Measurements from ENCODE around the gene VSTM2L.
A peak's percentile ranks its signal among the peaks of the same experiment; 100 is the strongest.

Gene VSTM2L

DNA sequence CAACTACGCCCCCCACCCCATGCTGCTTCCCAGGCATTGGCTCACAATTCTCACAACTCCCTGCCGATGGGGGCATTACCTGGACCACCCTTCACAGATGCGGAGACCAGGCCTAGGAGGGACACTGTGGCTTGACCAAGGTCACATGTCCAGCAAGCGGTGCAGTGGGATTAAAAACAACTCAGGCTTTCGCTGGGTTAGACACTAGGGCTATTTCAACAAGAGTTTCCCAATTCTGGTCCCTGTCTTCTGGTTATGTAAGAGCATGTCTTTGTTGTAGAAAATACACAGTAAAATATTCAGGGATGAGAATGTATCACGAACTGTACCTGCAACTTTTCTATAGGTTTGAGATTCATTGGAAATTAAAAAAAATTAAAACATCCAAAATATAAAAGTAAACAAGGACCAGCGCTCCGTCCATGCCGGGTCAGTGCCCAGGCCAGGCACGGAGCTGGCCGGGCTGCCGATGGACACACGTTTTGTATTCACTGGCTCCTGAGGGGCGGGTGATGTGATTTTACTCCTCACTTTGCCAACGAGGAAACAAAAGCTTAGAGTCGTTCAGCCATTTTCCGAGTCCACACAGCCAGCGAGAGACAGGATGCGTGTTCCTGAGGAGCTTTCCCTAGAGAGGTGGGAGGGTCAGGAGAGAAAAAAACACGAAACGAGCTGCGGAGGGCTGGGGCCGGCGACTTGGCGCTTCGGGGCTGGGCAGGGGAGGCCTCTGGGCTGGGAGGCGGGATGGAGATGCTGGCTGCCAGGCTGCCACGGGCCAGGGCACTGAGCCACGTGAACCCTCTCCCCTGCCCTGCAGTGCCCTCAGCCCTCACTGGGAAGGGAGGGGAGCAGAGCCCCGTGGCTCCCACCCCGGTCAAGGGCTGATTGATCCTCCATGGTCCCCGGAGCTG lies 17.1 kb upstream of the VSTM2L start:
- no peaks in the 10 kb centered on the region for H3K9me3 Mint-ChIP-seq
- H3K4me3 Mint-ChIP-seq, result no peak overlapping the region
- no peak for DNase-seq (ENCODE audit: low spot score in 2 of 2)
- H3K27ac Mint-ChIP-seq, result no peak overlapping the region
- H3K36me3 Mint-ChIP-seq, result no peaks in the 10 kb centered on the region
- no peak for ATAC-seq (ENCODE audit: low read depth)
- H3K4me1 Mint-ChIP-seq, result peaks cover 11% of the 10 kb centered on the region
- peaks cover 2% of the 10 kb centered on the region for H3K27me3 Mint-ChIP-seq

DNA sequence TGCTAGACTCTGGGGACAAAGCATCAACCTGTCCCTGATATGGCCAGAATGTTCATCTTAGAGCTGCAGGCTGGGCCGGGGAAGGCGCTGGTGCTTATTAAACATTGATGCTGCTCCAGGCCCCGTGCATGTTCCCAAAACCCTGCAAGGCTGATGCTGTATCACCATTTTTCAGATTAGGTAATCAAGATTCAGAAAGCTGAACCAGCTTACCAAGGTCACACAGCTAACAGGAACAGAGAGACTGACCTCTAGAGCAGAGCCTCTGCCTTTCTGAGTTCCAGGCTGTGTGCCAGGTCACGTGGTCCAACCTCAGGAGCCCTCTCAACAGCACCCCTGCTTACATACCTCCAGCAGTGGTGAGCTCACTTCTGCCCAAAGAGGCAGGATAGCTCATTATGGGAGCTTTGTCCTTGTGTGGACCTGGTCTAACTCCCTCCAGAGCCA lies 16.1 kb upstream of the VSTM2L start:
- Mint-ChIP-seq H3K36me3 (no peaks in the 10 kb centered on the region), H3K4me3 (no peak overlapping the region), H3K27me3 (peaks cover 2% of the 10 kb centered on the region), H3K27ac (no peak overlapping the region), H3K4me1 (peaks cover 11% of the 10 kb centered on the region), H3K9me3 (no peaks in the 10 kb centered on the region)
- no peak for ATAC-seq (ENCODE audit: low read depth)
- DNase-seq (ENCODE audit: low spot score in 2 of 2), result no peak

DNA sequence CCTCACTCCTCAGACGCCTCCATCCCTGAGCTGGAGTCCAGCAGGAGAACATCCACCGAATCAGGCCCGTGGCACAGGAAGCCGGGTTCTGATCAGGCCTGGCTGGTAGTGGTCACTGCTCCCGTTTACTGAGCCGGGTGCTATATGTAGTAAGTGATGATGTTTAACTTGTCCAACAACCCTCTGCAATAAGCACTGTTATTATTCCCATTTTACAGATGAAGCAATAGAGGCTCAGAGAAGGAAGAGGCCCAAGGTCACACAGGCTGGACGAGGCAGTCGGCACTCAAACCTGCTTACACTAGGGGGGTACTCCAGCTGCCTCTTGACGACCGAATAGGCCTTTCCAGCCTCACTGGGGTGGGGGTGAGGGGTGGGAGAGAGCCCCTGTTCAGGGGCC lies 14.3 kb upstream of the VSTM2L start:
- no peak for ATAC-seq (ENCODE audit: low read depth)
- Mint-ChIP-seq H3K36me3 (no peaks in the 10 kb centered on the region), H3K4me3 (no peak overlapping the region), H3K27me3 (peaks cover 2% of the 10 kb centered on the region), H3K4me1 (peaks cover 11% of the 10 kb centered on the region), H3K9me3 (no peaks in the 10 kb centered on the region), H3K27ac (no peak overlapping the region)
- DNase-seq (ENCODE audit: low spot score in 2 of 2), result no peak

DNA sequence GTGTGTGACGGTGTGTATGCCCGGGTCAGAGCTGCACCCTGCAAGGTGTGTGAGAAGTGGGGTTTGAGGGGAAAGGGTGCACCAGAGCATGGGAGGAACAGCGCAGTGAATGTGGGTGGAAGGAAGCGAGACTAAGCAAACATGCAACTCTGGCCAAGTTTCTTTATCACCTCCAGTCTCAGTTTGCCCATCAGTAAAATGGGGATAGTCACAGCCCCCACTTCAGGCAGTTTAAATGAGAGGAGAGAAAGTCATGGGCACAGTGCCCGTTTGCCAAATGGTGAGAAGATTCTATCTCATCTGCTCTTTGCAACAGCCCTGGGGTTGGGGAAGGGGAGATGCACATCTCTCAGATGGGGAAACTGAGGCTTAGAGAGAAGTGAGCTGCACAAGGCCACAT lies 12.8 kb upstream of the VSTM2L start:
- DNase-seq (ENCODE audit: low spot score in 2 of 2) (no peak), ATAC-seq (ENCODE audit: low read depth) (no peak)
- no peak overlapping the region for H3K4me3 Mint-ChIP-seq
- no peaks in the 10 kb centered on the region for H3K27me3 Mint-ChIP-seq
- H3K9me3 Mint-ChIP-seq, result peaks cover 2% of the 10 kb centered on the region
- H3K27ac Mint-ChIP-seq, result no peak overlapping the region
- peaks cover 13% of the 10 kb centered on the region for H3K4me1 Mint-ChIP-seq
- H3K36me3 Mint-ChIP-seq, result no peaks in the 10 kb centered on the region

DNA sequence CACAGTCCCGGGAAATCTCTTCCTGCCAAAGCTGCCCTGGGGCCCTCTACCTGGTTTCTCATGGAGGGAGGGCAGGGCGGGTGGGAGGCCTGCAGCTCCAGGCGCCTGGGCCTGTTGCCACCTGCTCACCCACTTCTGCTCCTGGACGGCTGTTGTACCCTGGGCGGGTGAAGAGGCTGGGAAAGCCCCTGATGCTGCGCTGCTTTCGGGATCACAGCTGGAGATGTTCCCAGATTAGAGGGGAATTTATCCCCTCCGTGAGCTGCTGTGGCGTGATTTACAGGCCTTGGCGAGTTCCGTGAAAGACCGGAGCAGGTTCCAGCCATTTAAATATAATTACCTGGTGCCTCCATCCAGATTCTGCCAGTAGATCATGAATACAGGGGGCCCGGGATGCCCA lies 12.3 kb upstream of the VSTM2L start:
- Mint-ChIP-seq H3K4me1 (peaks cover 13% of the 10 kb centered on the region), H3K36me3 (no peaks in the 10 kb centered on the region), H3K4me3 (no peak overlapping the region), H3K9me3 (peaks cover 2% of the 10 kb centered on the region), H3K27me3 (no peaks in the 10 kb centered on the region), H3K27ac (no peak overlapping the region)
- DNase-seq (ENCODE audit: low spot score in 2 of 2) (no peak), ATAC-seq (ENCODE audit: low read depth) (no peak)

DNA sequence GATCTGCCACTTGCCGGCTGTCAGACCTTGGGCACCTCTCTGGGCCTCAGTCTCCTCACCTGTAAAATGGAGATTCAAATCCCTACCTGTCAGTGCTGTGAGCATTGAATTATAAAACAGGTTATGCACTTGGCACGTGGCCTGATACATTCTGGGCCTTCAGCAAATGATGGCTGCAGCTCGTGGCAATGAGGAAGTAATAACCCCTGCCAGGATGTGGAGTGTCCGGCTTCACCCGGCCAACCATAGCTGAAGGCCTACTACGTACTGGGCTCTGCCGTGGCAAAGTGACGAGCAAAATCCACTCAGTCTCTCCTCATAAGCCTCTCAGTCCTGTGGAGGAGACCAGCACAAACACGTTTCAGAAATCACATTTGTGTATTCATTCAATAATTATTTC lies 10.9 kb upstream of the VSTM2L start:
- peaks cover 2% of the 10 kb centered on the region for H3K9me3 Mint-ChIP-seq
- H3K4me3 Mint-ChIP-seq, result no peak overlapping the region
- no peaks in the 10 kb centered on the region for H3K36me3 Mint-ChIP-seq
- no peak for DNase-seq (ENCODE audit: low spot score in 2 of 2)
- ATAC-seq (ENCODE audit: low read depth), result no peak
- peaks cover 13% of the 10 kb centered on the region for H3K4me1 Mint-ChIP-seq
- no peaks in the 10 kb centered on the region for H3K27me3 Mint-ChIP-seq
- H3K27ac Mint-ChIP-seq, result no peak overlapping the region

DNA sequence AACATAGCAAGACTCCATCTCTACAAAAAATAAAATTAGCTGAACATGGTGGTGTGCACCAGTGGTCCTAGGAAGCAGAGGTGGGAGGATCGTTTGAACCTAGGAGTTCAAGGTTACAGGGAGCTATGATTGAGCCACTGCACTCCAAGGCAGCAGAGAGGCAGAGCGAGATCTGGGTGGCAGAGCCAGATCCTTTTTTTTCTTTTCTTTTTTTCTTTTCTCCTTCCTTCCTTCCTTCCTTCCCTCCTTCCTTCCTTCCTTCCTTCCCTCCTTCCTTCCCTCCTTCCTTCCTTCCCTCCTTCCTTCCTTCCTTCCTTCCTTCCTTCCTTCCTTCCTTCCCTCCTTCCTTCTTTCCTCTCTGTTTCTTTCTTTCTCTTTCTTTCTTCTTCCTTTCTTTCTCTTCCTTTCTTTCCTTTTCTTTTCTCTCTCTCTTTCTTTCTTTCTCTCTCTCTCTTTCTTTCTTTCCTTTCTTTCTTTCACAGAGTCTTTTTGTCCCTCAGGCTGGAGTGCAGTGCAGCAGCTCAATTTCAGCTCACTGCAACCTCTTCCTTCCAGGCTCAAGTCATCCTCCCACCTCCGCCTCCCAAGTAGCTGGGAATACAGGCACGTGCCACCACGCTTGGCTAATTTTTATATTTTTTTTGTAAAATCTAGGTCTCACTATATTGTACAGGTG lies 9.2 kb upstream of the VSTM2L start:
- no peak for ATAC-seq (ENCODE audit: low read depth)
- no peaks in the 10 kb centered on the region for H3K36me3 Mint-ChIP-seq
- no peak for DNase-seq (ENCODE audit: low spot score in 2 of 2)
- no peak overlapping the region for H3K27ac Mint-ChIP-seq
- H3K4me1 Mint-ChIP-seq, result peaks cover 6% of the 10 kb centered on the region
- peaks cover 2% of the 10 kb centered on the region for H3K9me3 Mint-ChIP-seq
- H3K27me3 Mint-ChIP-seq, result no peaks in the 10 kb centered on the region
- no peak overlapping the region for H3K4me3 Mint-ChIP-seq

DNA sequence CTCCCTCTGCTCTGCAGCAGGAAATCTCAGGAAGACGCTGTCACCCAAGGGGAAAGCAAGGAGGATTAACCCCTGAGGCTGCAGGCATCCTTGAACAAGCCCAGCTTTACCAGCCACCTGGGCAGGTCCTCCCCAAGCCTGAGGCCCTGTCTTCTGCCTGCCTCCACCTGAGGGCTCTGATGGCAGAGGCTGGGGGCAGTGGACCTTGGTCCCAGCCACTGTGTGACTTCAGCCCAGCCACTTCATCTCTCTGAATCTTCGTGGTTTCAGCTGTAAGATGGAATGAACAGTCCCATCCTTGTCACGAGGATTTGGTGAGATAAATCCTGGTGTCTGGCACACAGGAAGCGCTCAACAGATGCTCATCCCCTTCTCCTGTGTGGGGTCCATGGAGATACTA lies 8.5 kb upstream of the VSTM2L start:
- Mint-ChIP-seq H3K4me1 (peaks cover 6% of the 10 kb centered on the region), H3K27ac (no peak overlapping the region), H3K36me3 (no peaks in the 10 kb centered on the region), H3K27me3 (no peaks in the 10 kb centered on the region), H3K4me3 (no peak overlapping the region), H3K9me3 (peaks cover 2% of the 10 kb centered on the region)
- DNase-seq (ENCODE audit: low spot score in 2 of 2) (no peak), ATAC-seq (ENCODE audit: low read depth) (no peak)

DNA sequence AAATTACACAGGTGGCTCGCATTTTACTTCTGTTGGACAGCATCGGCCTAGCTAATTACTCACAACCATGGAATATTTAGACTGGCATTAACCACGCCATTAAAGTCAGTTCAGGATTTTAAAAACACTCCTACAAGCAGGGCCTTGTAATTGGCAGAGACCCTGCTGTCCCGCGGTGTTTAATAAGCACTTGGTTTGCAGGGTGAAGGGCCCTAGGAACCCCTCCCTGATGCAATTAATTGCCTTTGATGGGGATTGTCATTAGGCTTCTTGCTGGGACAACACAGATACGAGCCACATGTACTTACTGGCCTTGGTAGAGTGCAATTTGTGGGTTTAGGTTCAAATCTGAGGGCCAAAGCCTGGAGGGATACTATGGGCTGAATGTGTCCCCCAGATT lies 7.8 kb upstream of the VSTM2L start:
- Mint-ChIP-seq H3K27me3 (peaks cover 1% of the 10 kb centered on the region), H3K4me1 (peaks cover 3% of the 10 kb centered on the region), H3K27ac (no peak overlapping the region), H3K36me3 (no peaks in the 10 kb centered on the region), H3K9me3 (peaks cover 2% of the 10 kb centered on the region), H3K4me3 (no peak overlapping the region)
- DNase-seq (ENCODE audit: low spot score in 2 of 2) (no peak), ATAC-seq (ENCODE audit: low read depth) (no peak)

DNA sequence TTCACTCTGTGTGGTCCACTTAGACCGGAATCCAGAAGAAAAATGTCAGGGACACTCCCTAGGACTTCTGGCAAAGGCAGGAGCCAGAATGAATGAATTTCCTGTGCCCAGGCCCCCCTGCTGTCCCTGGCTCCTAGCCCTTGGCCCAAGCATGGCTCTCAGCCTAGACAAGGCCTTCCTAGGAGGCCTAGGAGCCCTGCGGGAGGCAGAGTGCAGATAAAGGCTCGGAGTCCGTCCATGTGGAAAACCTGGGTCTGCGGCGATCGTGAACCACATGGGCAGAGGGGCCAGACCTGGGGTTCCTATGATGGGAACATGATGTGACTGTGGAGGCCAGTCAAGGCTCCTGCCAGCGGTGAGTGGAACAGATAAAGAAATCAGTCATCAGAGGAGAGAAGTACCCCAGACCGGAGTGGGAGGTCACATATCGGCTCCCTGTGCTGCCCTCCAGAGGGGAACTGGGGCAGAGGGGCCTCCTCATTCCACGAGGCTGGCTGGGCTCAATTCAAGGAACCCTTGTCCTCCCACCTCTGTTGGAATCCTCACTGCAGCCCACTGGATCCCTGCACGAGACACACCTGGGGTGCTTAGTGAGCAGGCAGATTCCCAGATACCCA lies 5.9 kb upstream of the VSTM2L start:
- Mint-ChIP-seq H3K9me3 (peaks cover 2% of the 10 kb centered on the region), H3K27ac (no peak overlapping the region), H3K36me3 (peaks cover 2% of the 10 kb centered on the region), H3K4me1 (peaks cover 11% of the 10 kb centered on the region), H3K27me3 (peaks cover 9% of the 10 kb centered on the region), H3K4me3 (no peak overlapping the region)
- ATAC-seq (ENCODE audit: low read depth), result no peak
- no peak for DNase-seq (ENCODE audit: low spot score in 2 of 2)

DNA sequence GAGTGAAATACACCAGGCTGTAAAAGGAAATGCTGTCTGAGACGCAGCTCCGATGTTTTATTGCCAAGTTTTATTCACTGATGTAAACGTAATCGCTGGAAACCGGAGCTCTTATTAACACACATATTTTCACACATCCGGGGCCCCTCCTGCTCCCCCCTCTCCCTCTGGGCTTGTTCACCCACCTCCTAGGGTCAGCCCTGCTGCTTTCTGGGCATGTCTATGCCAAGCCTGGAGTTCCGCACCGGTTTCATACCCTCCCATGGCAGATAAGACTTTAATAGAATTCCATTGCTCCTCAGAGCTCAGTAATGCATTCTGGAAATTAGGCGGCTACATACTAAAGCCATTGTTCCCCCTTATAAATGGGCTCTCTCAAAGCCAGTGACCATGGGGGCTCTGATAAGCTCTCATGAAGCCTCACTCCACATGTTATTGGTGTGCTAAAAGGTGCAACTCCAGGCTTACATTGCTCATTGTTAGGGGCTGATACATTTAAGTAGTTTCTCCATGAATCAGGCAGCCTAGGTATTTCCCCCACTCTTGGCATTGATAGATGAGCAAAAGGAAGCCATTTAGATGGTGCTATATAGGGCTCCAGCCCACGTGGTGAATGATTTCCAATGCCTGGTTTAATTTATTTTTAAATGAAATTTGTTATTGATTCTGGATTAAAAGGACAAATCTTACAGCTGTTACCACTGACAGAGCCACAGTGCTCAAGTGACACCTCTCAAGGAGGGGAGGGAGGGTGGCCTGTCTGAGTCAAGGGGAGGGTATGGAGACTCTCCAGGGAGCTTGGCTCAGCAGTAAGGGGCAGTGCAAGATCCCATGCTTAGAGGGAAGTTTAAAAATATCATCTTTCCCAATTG lies 4.5 kb upstream of the VSTM2L start:
- Mint-ChIP-seq H3K4me1 (peaks cover 15% of the 10 kb centered on the region), H3K9me3 (peaks cover 2% of the 10 kb centered on the region), H3K27ac (no peak overlapping the region), H3K27me3 (peaks cover 13% of the 10 kb centered on the region), H3K4me3 (no peak overlapping the region), H3K36me3 (peaks cover 2% of the 10 kb centered on the region)
- no peak for ATAC-seq (ENCODE audit: low read depth)
- DNase-seq (ENCODE audit: low spot score in 2 of 2), result no peak

DNA sequence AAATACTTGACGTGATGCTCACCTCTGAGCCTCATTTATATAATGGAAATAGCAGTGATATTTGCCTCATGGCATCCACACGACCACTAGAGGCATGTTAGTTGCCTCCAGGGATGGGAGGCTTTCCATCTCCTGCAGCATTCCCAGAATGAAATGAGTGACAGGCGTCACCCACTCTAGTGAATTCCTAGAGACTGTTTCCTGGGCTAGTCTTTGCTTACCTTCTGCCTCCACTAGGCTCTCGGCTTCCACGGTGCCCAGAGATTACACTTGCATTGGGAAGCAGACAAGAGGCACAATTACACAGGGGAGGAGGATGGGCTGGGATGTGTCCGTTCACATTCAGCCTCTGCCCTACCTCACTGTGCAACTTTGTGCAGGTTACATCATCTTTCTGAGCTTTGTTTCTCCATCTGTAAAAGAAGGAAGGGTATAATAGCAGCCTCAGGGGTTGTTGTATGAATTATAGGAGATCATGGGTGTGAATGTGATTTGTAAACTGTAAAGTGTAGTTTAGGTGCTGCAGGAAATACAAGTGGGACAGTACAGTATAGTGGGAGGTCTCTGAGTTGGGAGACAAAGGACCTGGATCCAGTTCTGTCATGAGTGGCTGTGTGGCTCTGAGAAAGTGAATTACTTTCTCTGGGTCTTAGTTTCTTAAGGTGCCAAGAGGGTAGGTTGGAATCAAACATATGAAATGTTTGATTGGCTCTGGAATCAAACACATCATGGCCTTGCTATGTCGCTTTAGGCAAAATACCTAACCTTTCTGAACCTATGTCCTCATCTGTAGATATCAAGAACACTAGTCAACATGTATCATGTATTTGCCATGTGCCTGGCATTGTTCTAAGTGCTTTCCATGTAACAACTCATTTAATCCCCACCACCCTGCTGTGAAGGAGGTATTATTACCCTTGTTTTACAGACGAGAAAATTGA lies 3.6 kb upstream of the VSTM2L start:
- DNase-seq (ENCODE audit: low spot score in 2 of 2) (no peak), ATAC-seq (ENCODE audit: low read depth) (no peak)
- Mint-ChIP-seq H3K4me1 (peaks cover 17% of the 10 kb centered on the region), H3K9me3 (no peaks in the 10 kb centered on the region), H3K27me3 (peaks cover 18% of the 10 kb centered on the region), H3K4me3 (no peak overlapping the region), H3K27ac (no peak overlapping the region), H3K36me3 (peaks cover 5% of the 10 kb centered on the region)

DNA sequence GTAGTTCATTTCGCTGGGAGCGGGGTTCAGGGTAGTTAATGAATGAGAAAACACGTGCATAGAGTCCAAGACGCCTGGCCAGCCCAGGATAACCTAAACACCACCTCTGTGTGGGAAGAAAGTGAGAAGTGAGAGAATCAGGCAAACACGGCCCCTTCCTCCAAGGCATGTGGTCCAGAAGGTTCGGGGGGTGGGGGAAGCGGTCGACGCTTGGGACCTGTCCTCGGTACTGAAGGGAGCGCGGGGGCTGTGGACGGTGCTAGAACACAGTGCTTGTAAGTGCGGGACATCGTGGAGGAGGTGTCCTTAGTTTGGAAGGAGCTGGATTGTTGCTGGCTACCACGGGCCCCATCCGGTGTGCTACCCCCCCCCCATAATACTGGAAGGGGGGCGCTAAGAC lies 1.7 kb upstream of the VSTM2L start:
- no peak for ATAC-seq (ENCODE audit: low read depth)
- peak overlapping the region; percentile 37 for H3K4me3 Mint-ChIP-seq
- H3K36me3 Mint-ChIP-seq, result peaks cover 5% of the 10 kb centered on the region
- peaks cover 20% of the 10 kb centered on the region for H3K27me3 Mint-ChIP-seq
- DNase-seq (ENCODE audit: low spot score in 2 of 2), result no peak
- H3K4me1 Mint-ChIP-seq, result peaks cover 17% of the 10 kb centered on the region
- no peaks in the 10 kb centered on the region for H3K9me3 Mint-ChIP-seq
- no peak overlapping the region for H3K27ac Mint-ChIP-seq
